Ascending aorta (tissue), 2 donors: ENCODE measurements around the gene MED25. TPM values are rescaled to one million over a fixed set of nuclear protein-coding genes. Genes with fewer than 3 reads are reported as not detected.

Source experiments
- DNase-seq, 2 donors: peaks; one replicate each; pipeline ENCODE4 v3.0.0-alpha.2; 2019; ENCODE audit warnings: low spot score in 2 of 2
- H3K27ac ChIP-seq, 2 donors: fragments of 200-600 bp; sonication (generic); one replicate each; pipeline ENCODE4 v1.5.1; 2016 to 2017; ENCODE audit warnings: mild to moderate bottlenecking in 1 of 2
- H3K27me3 ChIP-seq: fragments of 200-600 bp; sonication (generic); one replicate; pipeline ENCODE4 v1.5.1; 2017
- H3K36me3 ChIP-seq, 2 donors: fragments of 200-600 bp; sonication (generic); one replicate each; pipeline ENCODE4 v1.5.1; 2016
- H3K4me1 ChIP-seq, 2 donors: fragments of 200-600 bp; sonication (generic); one replicate each; pipeline ENCODE4 v1.5.1; 2016 to 2017; ENCODE audit warnings: mild to moderate bottlenecking in 1 of 2
- H3K4me3 ChIP-seq, 2 donors: fragments of 200-600 bp; sonication (generic); one replicate each; pipeline ENCODE4 v1.5.1; 2016 to 2017; ENCODE audit warnings: mild to moderate bottlenecking in 1 of 2
- H3K9me3 ChIP-seq, 2 donors: fragments of 200-600 bp; sonication (generic); one replicate each; pipeline ENCODE4 v1.5.1; 2016
- intact Hi-C: fragments of 100-400 bp; cut with DNase I; formaldehyde crosslinking; loops from one replicate; pipeline ENCODE4 v1.15.1; 2023
- total RNA-seq: library from RNA; depleted of rRNA; stranded (reverse); fragments of >200 nt; gene quantifications from one replicate; pipeline ENCODE4 v1.1.0, GENCODE V29; 2016
- TF ChIP-seq, protein P1 (sequence below), 3 experiments: fragments of 200-600 bp in 2 of 3; fragments of 450-650 bp in 1 of 3; sonication (generic) in 2 of 3; IDR thresholded peaks; one replicate each; pipeline ENCODE4 v1.5.1; 2016 to 2019; ENCODE audit warnings: antibody characterized with exemption in 3 of 3, mild to moderate bottlenecking in 1 of 3, moderate library complexity in 1 of 3

The MED25 gene
- total RNA-seq, 1 donor from 2014 or later, result 54.0 TPM

DNA sequence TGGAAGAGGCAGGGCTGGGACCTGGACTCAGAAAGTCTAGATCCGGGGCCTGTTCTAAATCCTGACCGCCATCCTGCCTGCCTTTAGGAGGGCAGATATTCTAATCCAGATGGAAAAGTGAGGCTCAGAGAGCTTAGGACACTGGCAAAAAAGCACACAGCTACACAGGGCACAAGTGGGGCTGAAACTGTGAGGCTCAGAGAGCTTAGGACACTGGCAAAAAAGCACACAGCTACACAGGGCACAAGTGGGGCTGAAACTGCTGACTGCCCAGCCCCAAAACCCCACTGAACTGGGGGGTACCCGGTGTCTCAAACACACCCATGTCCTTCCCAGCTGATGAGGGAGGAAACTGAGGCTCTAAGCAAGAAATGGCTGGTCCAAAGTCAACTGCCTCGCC, 57.1 kb downstream of the MED25 start:
- H3K9me3 ChIP-seq, result no peaks in the 10 kb centered on the region
- H3K4me1 ChIP-seq, result peaks cover 11 to 29% of the 10 kb centered on the region in 2 donors
- H3K36me3 ChIP-seq, result peaks cover 11 to 18% of the 10 kb centered on the region in 2 donors
- TF ChIP-seq, protein P1, sequence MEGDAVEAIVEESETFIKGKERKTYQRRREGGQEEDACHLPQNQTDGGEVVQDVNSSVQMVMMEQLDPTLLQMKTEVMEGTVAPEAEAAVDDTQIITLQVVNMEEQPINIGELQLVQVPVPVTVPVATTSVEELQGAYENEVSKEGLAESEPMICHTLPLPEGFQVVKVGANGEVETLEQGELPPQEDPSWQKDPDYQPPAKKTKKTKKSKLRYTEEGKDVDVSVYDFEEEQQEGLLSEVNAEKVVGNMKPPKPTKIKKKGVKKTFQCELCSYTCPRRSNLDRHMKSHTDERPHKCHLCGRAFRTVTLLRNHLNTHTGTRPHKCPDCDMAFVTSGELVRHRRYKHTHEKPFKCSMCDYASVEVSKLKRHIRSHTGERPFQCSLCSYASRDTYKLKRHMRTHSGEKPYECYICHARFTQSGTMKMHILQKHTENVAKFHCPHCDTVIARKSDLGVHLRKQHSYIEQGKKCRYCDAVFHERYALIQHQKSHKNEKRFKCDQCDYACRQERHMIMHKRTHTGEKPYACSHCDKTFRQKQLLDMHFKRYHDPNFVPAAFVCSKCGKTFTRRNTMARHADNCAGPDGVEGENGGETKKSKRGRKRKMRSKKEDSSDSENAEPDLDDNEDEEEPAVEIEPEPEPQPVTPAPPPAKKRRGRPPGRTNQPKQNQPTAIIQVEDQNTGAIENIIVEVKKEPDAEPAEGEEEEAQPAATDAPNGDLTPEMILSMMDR (IDR thresholded peaks at IDR 0.05), result no peak
- H3K4me3 ChIP-seq, result peak overlapping the region; percentile 85 to 100
- no peak for DNase-seq
- intact Hi-C loops, result no loop called here
- H3K27me3 ChIP-seq, result no peaks in the 10 kb centered on the region
- H3K27ac ChIP-seq, result peak overlapping the region; percentile 99

DNA sequence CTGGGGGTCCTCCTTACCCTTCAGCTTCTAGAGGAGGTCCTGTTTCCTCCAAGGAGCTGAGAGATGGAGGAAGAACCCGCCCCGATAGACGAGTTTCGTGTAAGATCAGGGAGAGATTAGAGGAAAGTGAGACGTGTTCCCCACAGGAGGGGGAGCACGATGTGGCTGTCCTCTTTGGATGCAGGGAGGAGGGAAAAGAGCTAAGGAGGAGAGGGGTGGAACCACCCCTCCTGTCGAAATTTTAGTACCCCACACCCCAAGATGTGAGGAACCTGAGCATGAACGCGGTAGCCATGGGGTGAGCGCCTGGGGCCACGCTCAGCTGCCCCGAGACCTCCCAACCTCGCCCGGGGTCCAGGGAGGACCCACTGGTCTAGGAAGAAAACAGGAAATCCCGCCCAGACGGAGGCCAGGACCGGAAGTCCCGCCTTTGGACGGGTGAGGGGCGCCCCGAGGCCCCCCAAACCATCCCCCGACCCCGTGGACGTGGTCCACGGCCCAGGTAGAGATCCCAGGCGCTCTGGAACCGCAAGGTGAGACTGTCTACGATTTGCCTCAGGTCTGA, 57.9 kb downstream of the MED25 start:
- Histone ChIP-seq H3K4me3 (peak overlapping the region; percentile 85 to 100), H3K9me3 (no peaks in the 10 kb centered on the region), H3K27me3 (no peaks in the 10 kb centered on the region), H3K4me1 (peaks cover 11 to 23% of the 10 kb centered on the region in 2 donors), H3K27ac (peak overlapping the region; percentile 99), H3K36me3 (peaks cover 19 to 24% of the 10 kb centered on the region in 2 donors)
- intact Hi-C loops, result loop anchor here (1.0 to 2.0 kb wide), 5 partner anchors 9 to 501 kb away; partner anchors contain the start of genes ATF5, NR1H2, NUP62 and PNKP
- TF ChIP-seq, protein P1 (IDR thresholded peaks at IDR 0.05), result no peak
- peak in 1 of 2 donors; percentile 81 for DNase-seq

DNA sequence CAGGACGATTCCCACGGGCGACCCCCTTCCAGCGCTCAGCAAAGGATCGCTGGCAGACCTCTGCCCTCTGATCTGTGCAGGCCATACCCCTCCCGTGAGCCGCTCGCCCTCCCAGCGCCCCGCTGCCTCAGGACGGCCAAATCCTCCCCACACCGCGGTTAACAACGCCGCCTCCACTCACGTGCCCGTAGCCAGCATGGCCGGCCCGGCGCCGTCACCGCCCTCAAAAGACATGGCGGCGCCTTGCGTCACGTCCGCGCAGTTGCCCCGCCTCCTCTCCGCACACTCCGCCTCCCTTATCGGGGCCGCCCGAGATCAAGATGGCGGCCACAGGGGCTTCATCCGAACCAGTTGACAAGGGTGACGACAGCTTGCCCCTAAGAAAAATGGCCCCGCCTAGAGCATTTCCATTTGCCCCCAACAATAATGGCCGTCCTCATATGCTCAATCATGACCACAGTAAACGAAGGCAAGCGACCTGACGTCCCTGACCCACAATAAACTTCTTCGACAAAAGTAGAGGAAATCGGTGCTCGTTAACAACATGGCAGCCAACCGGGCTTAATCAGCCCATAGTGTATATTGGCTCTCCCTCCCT, 58.4 kb downstream of the MED25 start:
- Histone ChIP-seq H3K27me3 (no peaks in the 10 kb centered on the region), H3K4me1 (peaks cover 11 to 23% of the 10 kb centered on the region in 2 donors), H3K36me3 (peaks cover 24 to 25% of the 10 kb centered on the region in 2 donors), H3K4me3 (peak overlapping the region; percentile 85 to 100), H3K9me3 (no peaks in the 10 kb centered on the region), H3K27ac (peak overlapping the region; percentile 99)
- TF ChIP-seq, protein P1 (IDR thresholded peaks at IDR 0.05), result no peak
- intact Hi-C loops, result loop anchor here (1.0 to 2.0 kb wide), 6 partner anchors 9 to 500 kb away; partner anchors contain the start of genes ATF5, FUZ, NR1H2 and NUP62
- DNase-seq, result peak; percentile 94 to 99

DNA sequence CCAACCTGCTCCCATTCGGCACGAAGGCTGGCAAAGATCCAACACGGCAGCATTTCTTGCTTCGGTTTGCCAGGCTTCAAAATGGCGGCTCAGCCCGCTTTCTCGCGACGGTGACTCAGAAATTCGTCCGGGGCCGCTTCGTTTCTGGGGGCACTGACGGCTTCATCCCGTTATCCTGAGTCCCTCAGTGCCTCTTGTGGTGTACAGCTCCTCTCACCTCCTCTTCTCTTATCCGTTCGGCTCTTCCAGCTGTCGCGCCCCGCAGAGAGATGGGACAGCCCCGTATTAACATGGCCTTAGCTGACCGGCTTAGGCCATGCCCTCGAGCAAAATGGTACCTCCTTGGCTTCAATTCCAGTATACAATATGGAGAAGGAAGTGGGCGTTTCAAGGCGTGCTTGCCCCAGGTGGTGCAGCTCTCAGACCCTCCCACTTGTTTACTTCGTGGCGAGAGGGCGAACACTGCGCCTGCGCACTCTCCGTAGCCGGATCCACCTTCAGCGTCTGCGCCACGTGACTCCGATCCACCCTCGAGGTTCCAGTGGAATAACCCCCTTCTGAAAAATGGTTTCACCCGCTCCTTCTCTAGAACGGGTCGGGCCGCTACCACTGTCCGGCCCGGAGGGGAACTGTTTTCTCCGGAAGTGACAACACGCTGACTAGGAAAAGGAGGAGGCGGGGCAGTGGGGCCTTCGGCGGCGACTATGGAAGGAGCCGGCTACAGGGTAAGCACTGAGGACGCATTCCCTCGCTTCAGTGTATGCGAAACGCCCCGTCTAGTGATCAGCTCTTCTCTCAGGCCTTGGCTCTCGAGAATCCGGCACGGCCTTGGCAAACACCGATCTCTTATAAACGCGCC, 59.2 kb downstream of the MED25 start, which contains the start of the genes AKT1S1 and TBC1D17:
Gene AKT1S1 (minus strand): TSS at position 336 of the 859 bp plus-strand sequence. CDS start 4,060 bp downstream, outside the sequence.
Gene TBC1D17 (plus strand): TSS at position 683 of the 859 bp plus-strand sequence. CDS start 22 bp downstream, at position 705.
- TF ChIP-seq, protein P1 (IDR thresholded peaks at IDR 0.05), result no peak
- Histone ChIP-seq H3K36me3 (peaks cover 32% of the 10 kb centered on the region in 2 donors), H3K4me1 (peaks cover 11 to 23% of the 10 kb centered on the region in 2 donors), H3K27me3 (no peaks in the 10 kb centered on the region), H3K9me3 (no peaks in the 10 kb centered on the region), H3K27ac (peak within 1 kb of the TSS; percentile 99), H3K4me3 (peak within 1 kb of the TSS; percentile 85 to 100)
- intact Hi-C loops, result loop anchor here (1.0 to 2.0 kb wide), 4 partner anchors 52 to 500 kb away; partner anchors contain the start of genes ATF5, FUZ, NR1H2 and NUP62
- peak; percentile 98 to 100 for DNase-seq
